GM23338 (cell line): ENCODE results near the gene SH3BP4. TPM values are rescaled to one million over a fixed set of nuclear protein-coding genes. Genes with fewer than 3 reads are reported as not detected.

ENCODE experiments used
- ATAC-seq: fragments of 200-7000 bp; cut with Tn5 transposase; 3 replicates; pipeline ENCODE4 v1.9.1; 2020
- DNase-seq: peaks from one replicate; pipeline ENCODE4 v3.0.0-alpha.2; 2015; ENCODE audit warnings: low spot score
- H2AFZ ChIP-seq: fragments of 200-600 bp; sonication (generic); 2 replicates; pipeline ENCODE4 v1.8.0; 2016; ENCODE audit warnings: antibody characterized with exemption, mild to moderate bottlenecking, moderate library complexity
- H3F3A ChIP-seq: fragments of 200-600 bp; sonication (generic); replicated peaks from 2 replicates; pipeline ENCODE4 v1.8.0; 2017; ENCODE audit warnings: antibody characterized with exemption, mixed run types, low read depth
- H3K27ac ChIP-seq: fragments of 200-600 bp; sonication (generic); 2 replicates; pipeline ENCODE4 v1.6.1; 2016; ENCODE audit warnings: low read depth
- H3K27me3 ChIP-seq: fragments of 200-600 bp; sonication (generic); 2 replicates; pipeline ENCODE4 v1.8.0; 2016; ENCODE audit warnings: mild to moderate bottlenecking, mixed run types, moderate library complexity; ENCODE audit not compliant: insufficient read depth
- H3K36me3 ChIP-seq: fragments of 200-600 bp; sonication (generic); 2 replicates; pipeline ENCODE4 v1.8.0; 2016; ENCODE audit warnings: mild to moderate bottlenecking; ENCODE audit not compliant: insufficient read depth
- H3K4me1 ChIP-seq: fragments of 200-600 bp; sonication (generic); 2 replicates; pipeline ENCODE4 v1.8.0; 2016; ENCODE audit warnings: mild to moderate bottlenecking, moderate library complexity; ENCODE audit not compliant: insufficient read depth
- H3K4me2 ChIP-seq: fragments of 200-600 bp; sonication (generic); 2 replicates; pipeline ENCODE4 v1.7.1; 2017; ENCODE audit warnings: mixed run types
- H3K4me3 ChIP-seq: fragments of 200-600 bp; sonication (generic); 2 replicates; pipeline ENCODE4 v1.6.1; 2016; ENCODE audit warnings: mixed run types
- H3K79me2 ChIP-seq: fragments of 200-600 bp; sonication (generic); replicated peaks from 2 replicates; pipeline ENCODE4 v1.8.0; 2017; ENCODE audit warnings: mild to moderate bottlenecking; ENCODE audit not compliant: insufficient read depth
- H3K9me2 ChIP-seq: fragments of 200-600 bp; sonication (generic); 2 replicates; pipeline ENCODE4 v1.8.0; 2017; ENCODE audit not compliant: insufficient read depth
- H4K20me1 ChIP-seq: fragments of 200-600 bp; sonication (generic); replicated peaks from 2 replicates; pipeline ENCODE4 v1.8.0; 2017; ENCODE audit warnings: mild to moderate bottlenecking; ENCODE audit not compliant: insufficient read depth
- H3K27ac Mint-ChIP-seq: 2 replicates; pipeline ENCODE4 v1.8.0; 2020; ENCODE audit warnings: inconsistent platforms, mild to moderate bottlenecking, moderate library complexity, mixed read lengths
- H3K27me3 Mint-ChIP-seq: 3 replicates; pipeline ENCODE4 v1.8.0; 2022; ENCODE audit warnings: low read depth, mild to moderate bottlenecking, moderate library complexity, mixed read lengths, inconsistent platforms; ENCODE audit not compliant: insufficient read depth, poor library complexity
- H3K36me3 Mint-ChIP-seq: 3 replicates; pipeline ENCODE4 v1.8.0; 2021; ENCODE audit warnings: low read depth, mild to moderate bottlenecking, inconsistent platforms, moderate library complexity, mixed read lengths
- H3K4me1 Mint-ChIP-seq: 3 replicates; pipeline ENCODE4 v1.8.0; 2020; ENCODE audit warnings: mild to moderate bottlenecking, inconsistent platforms, mixed read lengths
- H3K4me3 Mint-ChIP-seq: 3 replicates; pipeline ENCODE4 v1.8.0; 2021; ENCODE audit warnings: moderate library complexity, mild to moderate bottlenecking, inconsistent platforms, mixed read lengths
- H3K9me3 Mint-ChIP-seq: 3 replicates; pipeline ENCODE4 v1.8.0; 2020; ENCODE audit warnings: moderate library complexity, mild to moderate bottlenecking, inconsistent platforms, mixed read lengths
- CREB1 ChIP-seq: fragments of 250-450 bp; sonication (Bioruptor Pico); IDR thresholded peaks from 2 replicates; pipeline ENCODE4 v1.5.0; 2020; ENCODE audit warnings: low read depth, mild to moderate bottlenecking, moderate library complexity
- EZH2 ChIP-seq: fragments of 200-600 bp; sonication (generic); IDR thresholded peaks from one replicate; pipeline ENCODE4 v1.8.0; 2017; ENCODE audit warnings: antibody characterized with exemption, mild to moderate bottlenecking, low read depth; ENCODE audit not compliant: unreplicated experiment
- EZH2phosphoT487 ChIP-seq: fragments of 200-600 bp; sonication (generic); IDR thresholded peaks from one replicate; pipeline ENCODE4 v1.8.1; 2018; ENCODE audit warnings: antibody characterized with exemption; ENCODE audit not compliant: unreplicated experiment
- JUNB ChIP-seq: IDR thresholded peaks from one replicate; pipeline ENCODE4 v1.6.1; 2016; ENCODE audit warnings: antibody characterized with exemption; ENCODE audit not compliant: unreplicated experiment
- NANOG ChIP-seq: IDR thresholded peaks from 2 replicates; pipeline ENCODE4 v1.6.1; 2016; ENCODE audit warnings: antibody characterized with exemption, borderline replicate concordance
- POLR2AphosphoS5 ChIP-seq: IDR thresholded peaks from 2 replicates; pipeline ENCODE4 v1.6.1; 2016; ENCODE audit warnings: antibody characterized with exemption, low read depth
- STAT1 ChIP-seq: IDR thresholded peaks from one replicate; pipeline ENCODE4 v1.6.1; 2016; ENCODE audit warnings: antibody characterized with exemption; ENCODE audit not compliant: unreplicated experiment
- ZNF114 ChIP-seq: fragments of 250-450 bp; sonication (Bioruptor Pico); IDR thresholded peaks from 2 replicates; pipeline ENCODE4 v1.5.0; 2020; ENCODE audit warnings: mild to moderate bottlenecking, moderate library complexity
- ZNF331 ChIP-seq: fragments of 250-450 bp; sonication (Bioruptor Pico); IDR thresholded peaks from 2 replicates; pipeline ENCODE4 v1.5.0; 2020; ENCODE audit warnings: low read depth, mild to moderate bottlenecking, moderate library complexity
- polyA plus RNA-seq: library from polyadenylated mRNA; unstranded; fragments of >200 nt; fragmentation: Nextera tagmentation; extraction: Ambion mirVana; gene quantifications from 2 replicates; pipeline ENCODE4 v1.2.1, GENCODE V29; 2016
- total RNA-seq: library from RNA; depleted of rRNA; stranded (reverse); fragments of >200 nt; shearing (Covaris generic); gene quantifications from 2 replicates; pipeline ENCODE4 v1.2.3, GENCODE V29; 2014
- TF ChIP-seq, protein P1 (sequence below): IDR thresholded peaks from one replicate; pipeline ENCODE4 v1.6.1; 2018; ENCODE audit warnings: antibody characterized with exemption; ENCODE audit not compliant: unreplicated experiment
- TF ChIP-seq, protein P2 (sequence below), 2 experiments: fragments of 200-600 bp in 1 of 2; sonication (generic) in 1 of 2; conservative IDR thresholded peaks; 2 replicates each; pipeline versions ENCODE4 v1.5.1 to v1.6.1; 2016 to 2017; ENCODE audit warnings: antibody characterized with exemption in 2 of 2, low read depth in 2 of 2, mild to moderate bottlenecking in 2 of 2, moderate library complexity in 1 of 2
- TF ChIP-seq, protein P3 (sequence below): fragments of 250-450 bp; sonication (Bioruptor Pico); IDR thresholded peaks from 2 replicates; pipeline ENCODE4 v1.5.0; 2020; ENCODE audit warnings: mild to moderate bottlenecking, moderate library complexity
- TF ChIP-seq, protein P4 (sequence below): IDR thresholded peaks from 2 replicates; pipeline ENCODE4 v1.6.1; 2016; ENCODE audit warnings: antibody characterized with exemption

Gene SH3BP4
- total and polyA plus RNA-seq, 2 experiments from 2014 or later: 15.6 to 50.9 TPM

DNA sequence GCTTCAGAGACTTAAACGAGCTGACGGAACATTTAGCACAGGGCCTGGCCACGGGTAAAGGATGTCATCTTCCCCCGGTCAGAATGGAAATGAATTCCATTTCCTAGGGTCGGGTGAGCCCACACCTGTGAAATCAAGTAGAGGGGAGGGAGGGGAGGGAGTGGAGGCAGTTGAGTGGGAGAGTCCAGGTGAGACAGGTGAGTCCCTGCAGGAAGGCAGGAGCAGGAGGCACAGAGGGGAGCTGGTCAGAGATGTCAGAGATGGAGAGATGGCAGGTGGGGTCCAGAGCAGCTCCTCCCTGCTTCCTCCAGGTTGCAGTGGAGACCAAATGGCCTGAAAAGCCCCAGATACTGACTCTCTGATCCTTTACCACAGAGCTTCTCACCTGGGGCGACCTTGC lies 55.2 kb downstream of the SH3BP4 start:
- Histone ChIP-seq H3F3A (0 out of 2 replicates have a peak, but pooled peaks cover 3% of the 10 kb centered on the region), H3K4me2 (no peak overlapping the region), H3K27me3 (no peaks in the 10 kb centered on the region), H3K27ac (no peak overlapping the region), H3K4me3 (no peak overlapping the region), H4K20me1 (peaks cover 6% of the 10 kb centered on the region; the same call in 1 of the 2 replicates), H2AFZ (no peak overlapping the region), H3K79me2 (peaks cover 90% of the 10 kb centered on the region), H3K36me3 (no peaks in the 10 kb centered on the region), H3K9me2 (no peaks in the 10 kb centered on the region), H3K4me1 (peaks cover 31% of the 10 kb centered on the region)
- no peak for ATAC-seq
- TF ChIP-seq, protein P1, sequence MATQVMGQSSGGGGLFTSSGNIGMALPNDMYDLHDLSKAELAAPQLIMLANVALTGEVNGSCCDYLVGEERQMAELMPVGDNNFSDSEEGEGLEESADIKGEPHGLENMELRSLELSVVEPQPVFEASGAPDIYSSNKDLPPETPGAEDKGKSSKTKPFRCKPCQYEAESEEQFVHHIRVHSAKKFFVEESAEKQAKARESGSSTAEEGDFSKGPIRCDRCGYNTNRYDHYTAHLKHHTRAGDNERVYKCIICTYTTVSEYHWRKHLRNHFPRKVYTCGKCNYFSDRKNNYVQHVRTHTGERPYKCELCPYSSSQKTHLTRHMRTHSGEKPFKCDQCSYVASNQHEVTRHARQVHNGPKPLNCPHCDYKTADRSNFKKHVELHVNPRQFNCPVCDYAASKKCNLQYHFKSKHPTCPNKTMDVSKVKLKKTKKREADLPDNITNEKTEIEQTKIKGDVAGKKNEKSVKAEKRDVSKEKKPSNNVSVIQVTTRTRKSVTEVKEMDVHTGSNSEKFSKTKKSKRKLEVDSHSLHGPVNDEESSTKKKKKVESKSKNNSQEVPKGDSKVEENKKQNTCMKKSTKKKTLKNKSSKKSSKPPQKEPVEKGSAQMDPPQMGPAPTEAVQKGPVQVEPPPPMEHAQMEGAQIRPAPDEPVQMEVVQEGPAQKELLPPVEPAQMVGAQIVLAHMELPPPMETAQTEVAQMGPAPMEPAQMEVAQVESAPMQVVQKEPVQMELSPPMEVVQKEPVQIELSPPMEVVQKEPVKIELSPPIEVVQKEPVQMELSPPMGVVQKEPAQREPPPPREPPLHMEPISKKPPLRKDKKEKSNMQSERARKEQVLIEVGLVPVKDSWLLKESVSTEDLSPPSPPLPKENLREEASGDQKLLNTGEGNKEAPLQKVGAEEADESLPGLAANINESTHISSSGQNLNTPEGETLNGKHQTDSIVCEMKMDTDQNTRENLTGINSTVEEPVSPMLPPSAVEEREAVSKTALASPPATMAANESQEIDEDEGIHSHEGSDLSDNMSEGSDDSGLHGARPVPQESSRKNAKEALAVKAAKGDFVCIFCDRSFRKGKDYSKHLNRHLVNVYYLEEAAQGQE: no peak
- no peak for TF ChIP-seq POLR2AphosphoS5
- TF ChIP-seq EZH2: no peak
- TF ChIP-seq ZNF114 (CRISPR knock-in tag): no peak
- no peak for TF ChIP-seq ZNF331 (CRISPR knock-in tag)
- TF ChIP-seq EZH2phosphoT487: no peak
- TF ChIP-seq CREB1 (CRISPR knock-in tag): no peak
- no peak for TF ChIP-seq JUNB
- TF ChIP-seq, protein P2, sequence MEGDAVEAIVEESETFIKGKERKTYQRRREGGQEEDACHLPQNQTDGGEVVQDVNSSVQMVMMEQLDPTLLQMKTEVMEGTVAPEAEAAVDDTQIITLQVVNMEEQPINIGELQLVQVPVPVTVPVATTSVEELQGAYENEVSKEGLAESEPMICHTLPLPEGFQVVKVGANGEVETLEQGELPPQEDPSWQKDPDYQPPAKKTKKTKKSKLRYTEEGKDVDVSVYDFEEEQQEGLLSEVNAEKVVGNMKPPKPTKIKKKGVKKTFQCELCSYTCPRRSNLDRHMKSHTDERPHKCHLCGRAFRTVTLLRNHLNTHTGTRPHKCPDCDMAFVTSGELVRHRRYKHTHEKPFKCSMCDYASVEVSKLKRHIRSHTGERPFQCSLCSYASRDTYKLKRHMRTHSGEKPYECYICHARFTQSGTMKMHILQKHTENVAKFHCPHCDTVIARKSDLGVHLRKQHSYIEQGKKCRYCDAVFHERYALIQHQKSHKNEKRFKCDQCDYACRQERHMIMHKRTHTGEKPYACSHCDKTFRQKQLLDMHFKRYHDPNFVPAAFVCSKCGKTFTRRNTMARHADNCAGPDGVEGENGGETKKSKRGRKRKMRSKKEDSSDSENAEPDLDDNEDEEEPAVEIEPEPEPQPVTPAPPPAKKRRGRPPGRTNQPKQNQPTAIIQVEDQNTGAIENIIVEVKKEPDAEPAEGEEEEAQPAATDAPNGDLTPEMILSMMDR (conservative IDR thresholded peaks at IDR 0.05; ENCODE audit: low read depth in 2 of 2): no peak
- TF ChIP-seq STAT1: no peak
- TF ChIP-seq, protein P3, sequence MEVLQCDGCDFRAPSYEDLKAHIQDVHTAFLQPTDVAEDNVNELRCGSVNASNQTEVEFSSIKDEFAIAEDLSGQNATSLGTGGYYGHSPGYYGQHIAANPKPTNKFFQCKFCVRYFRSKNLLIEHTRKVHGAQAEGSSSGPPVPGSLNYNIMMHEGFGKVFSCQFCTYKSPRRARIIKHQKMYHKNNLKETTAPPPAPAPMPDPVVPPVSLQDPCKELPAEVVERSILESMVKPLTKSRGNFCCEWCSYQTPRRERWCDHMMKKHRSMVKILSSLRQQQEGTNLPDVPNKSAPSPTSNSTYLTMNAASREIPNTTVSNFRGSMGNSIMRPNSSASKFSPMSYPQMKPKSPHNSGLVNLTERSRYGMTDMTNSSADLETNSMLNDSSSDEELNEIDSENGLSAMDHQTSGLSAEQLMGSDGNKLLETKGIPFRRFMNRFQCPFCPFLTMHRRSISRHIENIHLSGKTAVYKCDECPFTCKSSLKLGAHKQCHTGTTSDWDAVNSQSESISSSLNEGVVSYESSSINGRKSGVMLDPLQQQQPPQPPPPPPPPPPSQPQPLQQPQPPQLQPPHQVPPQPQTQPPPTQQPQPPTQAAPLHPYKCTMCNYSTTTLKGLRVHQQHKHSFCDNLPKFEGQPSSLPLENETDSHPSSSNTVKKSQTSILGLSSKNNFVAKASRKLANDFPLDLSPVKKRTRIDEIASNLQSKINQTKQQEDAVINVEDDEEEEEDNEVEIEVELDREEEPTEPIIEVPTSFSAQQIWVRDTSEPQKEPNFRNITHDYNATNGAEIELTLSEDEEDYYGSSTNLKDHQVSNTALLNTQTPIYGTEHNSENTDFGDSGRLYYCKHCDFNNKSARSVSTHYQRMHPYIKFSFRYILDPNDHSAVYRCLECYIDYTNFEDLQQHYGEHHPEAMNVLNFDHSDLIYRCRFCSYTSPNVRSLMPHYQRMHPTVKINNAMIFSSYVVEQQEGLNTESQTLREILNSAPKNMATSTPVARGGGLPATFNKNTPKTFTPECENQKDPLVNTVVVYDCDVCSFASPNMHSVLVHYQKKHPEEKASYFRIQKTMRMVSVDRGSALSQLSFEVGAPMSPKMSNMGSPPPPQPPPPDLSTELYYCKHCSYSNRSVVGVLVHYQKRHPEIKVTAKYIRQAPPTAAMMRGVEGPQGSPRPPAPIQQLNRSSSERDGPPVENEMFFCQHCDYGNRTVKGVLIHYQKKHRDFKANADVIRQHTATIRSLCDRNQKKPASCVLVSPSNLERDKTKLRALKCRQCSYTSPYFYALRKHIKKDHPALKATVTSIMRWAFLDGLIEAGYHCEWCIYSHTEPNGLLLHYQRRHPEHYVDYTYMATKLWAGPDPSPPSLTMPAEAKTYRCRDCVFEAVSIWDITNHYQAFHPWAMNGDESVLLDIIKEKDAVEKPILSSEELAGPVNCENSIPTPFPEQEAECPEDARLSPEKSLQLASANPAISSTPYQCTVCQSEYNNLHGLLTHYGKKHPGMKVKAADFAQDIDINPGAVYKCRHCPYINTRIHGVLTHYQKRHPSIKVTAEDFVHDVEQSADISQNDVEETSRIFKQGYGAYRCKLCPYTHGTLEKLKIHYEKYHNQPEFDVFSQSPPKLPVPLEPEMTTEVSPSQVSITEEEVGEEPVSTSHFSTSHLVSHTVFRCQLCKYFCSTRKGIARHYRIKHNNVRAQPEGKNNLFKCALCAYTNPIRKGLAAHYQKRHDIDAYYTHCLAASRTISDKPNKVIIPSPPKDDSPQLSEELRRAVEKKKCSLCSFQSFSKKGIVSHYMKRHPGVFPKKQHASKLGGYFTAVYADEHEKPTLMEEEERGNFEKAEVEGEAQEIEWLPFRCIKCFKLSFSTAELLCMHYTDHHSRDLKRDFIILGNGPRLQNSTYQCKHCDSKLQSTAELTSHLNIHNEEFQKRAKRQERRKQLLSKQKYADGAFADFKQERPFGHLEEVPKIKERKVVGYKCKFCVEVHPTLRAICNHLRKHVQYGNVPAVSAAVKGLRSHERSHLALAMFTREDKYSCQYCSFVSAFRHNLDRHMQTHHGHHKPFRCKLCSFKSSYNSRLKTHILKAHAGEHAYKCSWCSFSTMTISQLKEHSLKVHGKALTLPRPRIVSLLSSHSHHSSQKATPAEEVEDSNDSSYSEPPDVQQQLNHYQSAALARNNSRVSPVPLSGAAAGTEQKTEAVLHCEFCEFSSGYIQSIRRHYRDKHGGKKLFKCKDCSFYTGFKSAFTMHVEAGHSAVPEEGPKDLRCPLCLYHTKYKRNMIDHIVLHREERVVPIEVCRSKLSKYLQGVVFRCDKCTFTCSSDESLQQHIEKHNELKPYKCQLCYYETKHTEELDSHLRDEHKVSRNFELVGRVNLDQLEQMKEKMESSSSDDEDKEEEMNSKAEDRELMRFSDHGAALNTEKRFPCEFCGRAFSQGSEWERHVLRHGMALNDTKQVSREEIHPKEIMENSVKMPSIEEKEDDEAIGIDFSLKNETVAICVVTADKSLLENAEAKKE (CRISPR knock-in tag): no peak
- TF ChIP-seq, protein P4, sequence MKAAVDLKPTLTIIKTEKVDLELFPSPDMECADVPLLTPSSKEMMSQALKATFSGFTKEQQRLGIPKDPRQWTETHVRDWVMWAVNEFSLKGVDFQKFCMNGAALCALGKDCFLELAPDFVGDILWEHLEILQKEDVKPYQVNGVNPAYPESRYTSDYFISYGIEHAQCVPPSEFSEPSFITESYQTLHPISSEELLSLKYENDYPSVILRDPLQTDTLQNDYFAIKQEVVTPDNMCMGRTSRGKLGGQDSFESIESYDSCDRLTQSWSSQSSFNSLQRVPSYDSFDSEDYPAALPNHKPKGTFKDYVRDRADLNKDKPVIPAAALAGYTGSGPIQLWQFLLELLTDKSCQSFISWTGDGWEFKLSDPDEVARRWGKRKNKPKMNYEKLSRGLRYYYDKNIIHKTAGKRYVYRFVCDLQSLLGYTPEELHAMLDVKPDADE: no peak
- no peak for TF ChIP-seq NANOG
- peaks cover 15% of the 10 kb centered on the region for H3K36me3 Mint-ChIP-seq
- peaks cover 6% of the 10 kb centered on the region for H3K27me3 Mint-ChIP-seq
- peaks cover 62% of the 10 kb centered on the region for H3K4me1 Mint-ChIP-seq
- H3K9me3 Mint-ChIP-seq: no peaks in the 10 kb centered on the region; the same call in 2 of the 3 replicates
- H3K27ac Mint-ChIP-seq: no peak overlapping the region
- no peak overlapping the region for H3K4me3 Mint-ChIP-seq
- DNase-seq: no peak
